Prostate gland (tissue), 2 donors: ENCODE measurements around the gene GDF15.

Source experiments
- POLR2A ChIP-seq: fragments of 450-650 bp; IDR thresholded peaks from one replicate; pipeline ENCODE4 v1.6.1; 2016; ENCODE audit warnings: antibody characterized with exemption, mild to moderate bottlenecking
- POLR2AphosphoS5 ChIP-seq: sonication (generic); formaldehyde crosslinking; IDR thresholded peaks from one replicate; pipeline ENCODE4 v1.6.1; 2017; ENCODE audit warnings: antibody characterized with exemption
- TF ChIP-seq, protein P1 (sequence below), 4 experiments: fragments of 200-600 bp in 2 of 4; fragments of 450-650 bp in 2 of 4; sonication (generic) in 2 of 4; IDR thresholded peaks; 1 replicate in 3 of 4; 2 replicates in 1 of 4; pipeline ENCODE4 v1.5.1; 2016 to 2019; ENCODE audit warnings: antibody characterized with exemption in 4 of 4, mild to moderate bottlenecking in 2 of 4, moderate library complexity in 2 of 4

DNA sequence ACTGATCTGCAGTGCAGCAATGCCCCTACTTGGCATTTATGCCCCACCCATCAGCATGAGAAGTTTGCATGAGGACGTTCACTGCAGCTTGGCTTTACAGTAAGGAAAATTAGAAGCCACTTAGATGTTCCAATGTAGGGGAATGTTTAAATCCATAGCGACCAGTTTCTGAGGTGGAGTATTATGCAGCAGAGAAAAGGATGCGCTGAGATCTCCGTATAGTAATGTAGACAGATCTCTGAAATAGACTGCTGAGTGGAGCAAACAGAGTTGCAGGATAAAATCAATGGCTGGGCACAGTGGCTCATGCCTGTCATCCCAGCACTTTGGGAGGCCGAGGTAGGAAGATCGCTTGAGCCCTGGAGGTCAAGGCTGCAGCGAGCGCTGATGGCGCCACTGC is 35.5 kb upstream of the GDF15 start:
- TF ChIP-seq POLR2A (no peak), POLR2AphosphoS5 (no peak)
- TF ChIP-seq, protein P1, sequence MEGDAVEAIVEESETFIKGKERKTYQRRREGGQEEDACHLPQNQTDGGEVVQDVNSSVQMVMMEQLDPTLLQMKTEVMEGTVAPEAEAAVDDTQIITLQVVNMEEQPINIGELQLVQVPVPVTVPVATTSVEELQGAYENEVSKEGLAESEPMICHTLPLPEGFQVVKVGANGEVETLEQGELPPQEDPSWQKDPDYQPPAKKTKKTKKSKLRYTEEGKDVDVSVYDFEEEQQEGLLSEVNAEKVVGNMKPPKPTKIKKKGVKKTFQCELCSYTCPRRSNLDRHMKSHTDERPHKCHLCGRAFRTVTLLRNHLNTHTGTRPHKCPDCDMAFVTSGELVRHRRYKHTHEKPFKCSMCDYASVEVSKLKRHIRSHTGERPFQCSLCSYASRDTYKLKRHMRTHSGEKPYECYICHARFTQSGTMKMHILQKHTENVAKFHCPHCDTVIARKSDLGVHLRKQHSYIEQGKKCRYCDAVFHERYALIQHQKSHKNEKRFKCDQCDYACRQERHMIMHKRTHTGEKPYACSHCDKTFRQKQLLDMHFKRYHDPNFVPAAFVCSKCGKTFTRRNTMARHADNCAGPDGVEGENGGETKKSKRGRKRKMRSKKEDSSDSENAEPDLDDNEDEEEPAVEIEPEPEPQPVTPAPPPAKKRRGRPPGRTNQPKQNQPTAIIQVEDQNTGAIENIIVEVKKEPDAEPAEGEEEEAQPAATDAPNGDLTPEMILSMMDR (IDR thresholded peaks at IDR 0.05), result no peak
